ENCODE measurements around the gene NCOA5.
"Not testable (repeated sequence)": the region's sequence is repeated elsewhere in the genome, so short reads cannot be mapped to it uniquely, and the experiment has no call there.

Gene NCOA5

GRCh38 chr20:46111028-46111835 is 21.5 kb upstream of the NCOA5 start:
- Histone ChIP-seq H3K4me1 (ENCODE audit: control insufficient read depth in 2 of 2, insufficient read depth in 2 of 2, low read length in 2 of 2) (peaks cover 0 to 2% of the 10 kb centered on the region in 2 donors), H3K36me3 (ENCODE audit: control insufficient read depth in 2 of 2, insufficient read depth in 2 of 2, low read length in 2 of 2) (no peaks in the 10 kb centered on the region), H3K27ac (ENCODE audit: low read depth in 2 of 2, low read length in 2 of 2) (no peak overlapping the region), H3K9me3 (ENCODE audit: control insufficient read depth in 2 of 2, low read length in 2 of 2) (no peaks in the 10 kb centered on the region), H3K9ac (ENCODE audit: low read depth in 1 of 2, low read length in 2 of 2) (no peak overlapping the region), H3K4me3 (ENCODE audit: low read length in 2 of 2) (no peak overlapping the region), H3K27me3 (ENCODE audit: control insufficient read depth in 2 of 2, insufficient read depth in 2 of 2, low read length in 2 of 2) (peaks cover 0 to 3% of the 10 kb centered on the region in 2 donors)

GRCh38 chr20:46108976-46109375 is 19.2 kb upstream of the NCOA5 start:
- H3K27ac ChIP-seq (ENCODE audit: low read depth in 2 of 2, low read length in 2 of 2), result no peak overlapping the region
- H3K9me3 ChIP-seq (ENCODE audit: control insufficient read depth in 2 of 2, low read length in 2 of 2), result no peaks in the 10 kb centered on the region
- H3K36me3 ChIP-seq (ENCODE audit: control insufficient read depth in 2 of 2, insufficient read depth in 2 of 2, low read length in 2 of 2), result no peaks in the 10 kb centered on the region
- H3K9ac ChIP-seq (ENCODE audit: low read depth in 1 of 2, low read length in 2 of 2), result no peak overlapping the region
- peaks cover 0 to 2% of the 10 kb centered on the region in 2 donors for H3K4me1 ChIP-seq (ENCODE audit: control insufficient read depth in 2 of 2, insufficient read depth in 2 of 2, low read length in 2 of 2)
- H3K27me3 ChIP-seq (ENCODE audit: control insufficient read depth in 2 of 2, insufficient read depth in 2 of 2, low read length in 2 of 2), result peaks cover 0 to 3% of the 10 kb centered on the region in 2 donors
- no peak overlapping the region for H3K4me3 ChIP-seq (ENCODE audit: low read length in 2 of 2)

- H3K4me1 ChIP-seq (ENCODE audit: control insufficient read depth in 2 of 2, insufficient read depth in 2 of 2, low read length in 2 of 2), result peaks cover 0 to 2% of the 10 kb centered on the region in 2 donors
- H3K4me3 ChIP-seq (ENCODE audit: low read length in 2 of 2), result no peak overlapping the region
- peaks cover 0 to 3% of the 10 kb centered on the region in 2 donors for H3K27me3 ChIP-seq (ENCODE audit: control insufficient read depth in 2 of 2, insufficient read depth in 2 of 2, low read length in 2 of 2)
- no peaks in the 10 kb centered on the region for H3K9me3 ChIP-seq (ENCODE audit: control insufficient read depth in 2 of 2, low read length in 2 of 2)
- no peaks in the 10 kb centered on the region for H3K36me3 ChIP-seq (ENCODE audit: control insufficient read depth in 2 of 2, insufficient read depth in 2 of 2, low read length in 2 of 2)
- H3K27ac ChIP-seq (ENCODE audit: low read depth in 2 of 2, low read length in 2 of 2), result no peak overlapping the region
- no peak overlapping the region for H3K9ac ChIP-seq (ENCODE audit: low read depth in 1 of 2, low read length in 2 of 2)
Measured at GRCh38 chr20:46108435-46108841, 18.7 kb upstream of the NCOA5 start.

- peaks cover 0 to 3% of the 10 kb centered on the region in 2 donors for H3K27me3 ChIP-seq (ENCODE audit: control insufficient read depth in 2 of 2, insufficient read depth in 2 of 2, low read length in 2 of 2)
- no peak overlapping the region for H3K4me3 ChIP-seq (ENCODE audit: low read length in 2 of 2)
- no peaks in the 10 kb centered on the region for H3K36me3 ChIP-seq (ENCODE audit: control insufficient read depth in 2 of 2, insufficient read depth in 2 of 2, low read length in 2 of 2)
- peaks cover 0 to 2% of the 10 kb centered on the region in 2 donors for H3K4me1 ChIP-seq (ENCODE audit: control insufficient read depth in 2 of 2, insufficient read depth in 2 of 2, low read length in 2 of 2)
- no peak overlapping the region for H3K27ac ChIP-seq (ENCODE audit: low read depth in 2 of 2, low read length in 2 of 2)
- no peaks in the 10 kb centered on the region for H3K9me3 ChIP-seq (ENCODE audit: control insufficient read depth in 2 of 2, low read length in 2 of 2)
- no peak overlapping the region for H3K9ac ChIP-seq (ENCODE audit: low read depth in 1 of 2, low read length in 2 of 2)
Measured at GRCh38 chr20:46107061-46107460, 17.3 kb upstream of the NCOA5 start.

- Histone ChIP-seq H3K27me3 (ENCODE audit: control insufficient read depth in 2 of 2, insufficient read depth in 2 of 2, low read length in 2 of 2) (peaks cover 0 to 3% of the 10 kb centered on the region in 2 donors), H3K9me3 (ENCODE audit: control insufficient read depth in 2 of 2, low read length in 2 of 2) (no peaks in the 10 kb centered on the region), H3K27ac (ENCODE audit: low read depth in 2 of 2, low read length in 2 of 2) (no peak overlapping the region), H3K4me1 (ENCODE audit: control insufficient read depth in 2 of 2, insufficient read depth in 2 of 2, low read length in 2 of 2) (no peaks in the 10 kb centered on the region), H3K4me3 (ENCODE audit: low read length in 2 of 2) (no peak overlapping the region), H3K36me3 (ENCODE audit: control insufficient read depth in 2 of 2, insufficient read depth in 2 of 2, low read length in 2 of 2) (no peaks in the 10 kb centered on the region), H3K9ac (ENCODE audit: low read depth in 1 of 2, low read length in 2 of 2) (no peak overlapping the region)
Measured at GRCh38 chr20:46104262-46104661, 14.5 kb upstream of the NCOA5 start.

GRCh38 chr20:46102940-46103339 is 13.2 kb upstream of the NCOA5 start:
- H3K4me3 ChIP-seq (ENCODE audit: low read length in 2 of 2), result no peak overlapping the region

GRCh38 chr20:46101957-46102356 is 12.2 kb upstream of the NCOA5 start:
- no peaks in the 10 kb centered on the region for H3K4me1 ChIP-seq (ENCODE audit: control insufficient read depth in 2 of 2, insufficient read depth in 2 of 2, low read length in 2 of 2)
- H3K4me3 ChIP-seq (ENCODE audit: low read length in 2 of 2), result no peak overlapping the region
- no peak overlapping the region for H3K27ac ChIP-seq (ENCODE audit: low read depth in 2 of 2, low read length in 2 of 2)
- peaks cover 0 to 5% of the 10 kb centered on the region in 2 donors for H3K27me3 ChIP-seq (ENCODE audit: control insufficient read depth in 2 of 2, insufficient read depth in 2 of 2, low read length in 2 of 2)
- no peak overlapping the region for H3K9ac ChIP-seq (ENCODE audit: low read depth in 1 of 2, low read length in 2 of 2)
- no peaks in the 10 kb centered on the region for H3K9me3 ChIP-seq (ENCODE audit: control insufficient read depth in 2 of 2, low read length in 2 of 2)
- no peaks in the 10 kb centered on the region for H3K36me3 ChIP-seq (ENCODE audit: control insufficient read depth in 2 of 2, insufficient read depth in 2 of 2, low read length in 2 of 2)

More at GRCh38 chr20:46102940-46103339, 13.2 kb upstream of the NCOA5 start:
- no peaks in the 10 kb centered on the region for H3K36me3 ChIP-seq (ENCODE audit: control insufficient read depth in 2 of 2, insufficient read depth in 2 of 2, low read length in 2 of 2)
- H3K27me3 ChIP-seq (ENCODE audit: control insufficient read depth in 2 of 2, insufficient read depth in 2 of 2, low read length in 2 of 2), result peaks cover 0 to 5% of the 10 kb centered on the region in 2 donors
- no peaks in the 10 kb centered on the region for H3K9me3 ChIP-seq (ENCODE audit: control insufficient read depth in 2 of 2, low read length in 2 of 2)
- H3K4me1 ChIP-seq (ENCODE audit: control insufficient read depth in 2 of 2, insufficient read depth in 2 of 2, low read length in 2 of 2), result no peaks in the 10 kb centered on the region
- H3K9ac ChIP-seq (ENCODE audit: low read depth in 1 of 2, low read length in 2 of 2), result no peak overlapping the region
- H3K27ac ChIP-seq (ENCODE audit: low read depth in 2 of 2, low read length in 2 of 2), result no peak overlapping the region

GRCh38 chr20:46100988-46101387 is 11.2 kb upstream of the NCOA5 start:
- Histone ChIP-seq H3K27ac (ENCODE audit: low read depth in 2 of 2, low read length in 2 of 2) (no peak overlapping the region), H3K4me3 (ENCODE audit: low read length in 2 of 2) (no peak overlapping the region), H3K4me1 (ENCODE audit: control insufficient read depth in 2 of 2, insufficient read depth in 2 of 2, low read length in 2 of 2) (no peaks in the 10 kb centered on the region), H3K9ac (ENCODE audit: low read depth in 1 of 2, low read length in 2 of 2) (no peak overlapping the region), H3K27me3 (ENCODE audit: control insufficient read depth in 2 of 2, insufficient read depth in 2 of 2, low read length in 2 of 2) (peaks cover 0 to 5% of the 10 kb centered on the region in 2 donors), H3K36me3 (ENCODE audit: control insufficient read depth in 2 of 2, insufficient read depth in 2 of 2, low read length in 2 of 2) (no peaks in the 10 kb centered on the region), H3K9me3 (ENCODE audit: control insufficient read depth in 2 of 2, low read length in 2 of 2) (no peaks in the 10 kb centered on the region)

GRCh38 chr20:46100444-46100843 is 10.7 kb upstream of the NCOA5 start:
- H3K27me3 ChIP-seq (ENCODE audit: control insufficient read depth in 2 of 2, insufficient read depth in 2 of 2, low read length in 2 of 2); H3K36me3 ChIP-seq (ENCODE audit: control insufficient read depth in 2 of 2, insufficient read depth in 2 of 2, low read length in 2 of 2); H3K4me3 ChIP-seq (ENCODE audit: low read length in 2 of 2); H3K4me1 ChIP-seq (ENCODE audit: control insufficient read depth in 2 of 2, insufficient read depth in 2 of 2, low read length in 2 of 2); H3K27ac ChIP-seq (ENCODE audit: low read depth in 2 of 2, low read length in 2 of 2); H3K9me3 ChIP-seq (ENCODE audit: control insufficient read depth in 2 of 2, low read length in 2 of 2); H3K9ac ChIP-seq (ENCODE audit: low read depth in 1 of 2, low read length in 2 of 2): not testable (repeated sequence)

GRCh38 chr20:46099491-46100287 is 9.9 kb upstream of the NCOA5 start:
- Histone ChIP-seq H3K9ac (ENCODE audit: low read depth in 1 of 2, low read length in 2 of 2) (no peak overlapping the region), H3K27me3 (ENCODE audit: control insufficient read depth in 2 of 2, insufficient read depth in 2 of 2, low read length in 2 of 2) (peaks cover 0 to 5% of the 10 kb centered on the region in 2 donors)

More at GRCh38 chr20:46099491-46100287, 9.9 kb upstream of the NCOA5 start:
- Histone ChIP-seq H3K4me1 (ENCODE audit: control insufficient read depth in 2 of 2, insufficient read depth in 2 of 2, low read length in 2 of 2) (no peaks in the 10 kb centered on the region), H3K27ac (ENCODE audit: low read depth in 2 of 2, low read length in 2 of 2) (no peak overlapping the region), H3K36me3 (ENCODE audit: control insufficient read depth in 2 of 2, insufficient read depth in 2 of 2, low read length in 2 of 2) (no peaks in the 10 kb centered on the region), H3K9me3 (ENCODE audit: control insufficient read depth in 2 of 2, low read length in 2 of 2) (no peaks in the 10 kb centered on the region), H3K4me3 (ENCODE audit: low read length in 2 of 2) (no peak overlapping the region)

All from mucosa of rectum (tissue), 2 donors.